Stimulated activated CD4-positive, alpha-beta T cell treated with anti-CD3 and anti-CD28 coated beads, Interleukin-1b, Interleukin-23, amount 100 ng/mL, for 4 hours (primary cell): Measurements from ENCODE around the gene ATP6V1G1.
"Not testable (repeated sequence)": the region's sequence is repeated elsewhere in the genome, so short reads cannot be mapped to it uniquely, and the experiment has no call there.

Experiments used
- DNase-seq, 2 donors: peaks; one replicate each; pipeline ENCODE4 v3.0.0-alpha.2; 2020; ENCODE audit warnings: low read depth in 2 of 2

Gene ATP6V1G1

GRCh38 chr9:114578134-114578533 lies 9.4 kb upstream of the ATP6V1G1 start:
- not testable (repeated sequence) for DNase-seq

- DNase-seq = no peak
Measured at GRCh38 chr9:114580609-114581193, 6.9 kb upstream of the ATP6V1G1 start.

DNA sequence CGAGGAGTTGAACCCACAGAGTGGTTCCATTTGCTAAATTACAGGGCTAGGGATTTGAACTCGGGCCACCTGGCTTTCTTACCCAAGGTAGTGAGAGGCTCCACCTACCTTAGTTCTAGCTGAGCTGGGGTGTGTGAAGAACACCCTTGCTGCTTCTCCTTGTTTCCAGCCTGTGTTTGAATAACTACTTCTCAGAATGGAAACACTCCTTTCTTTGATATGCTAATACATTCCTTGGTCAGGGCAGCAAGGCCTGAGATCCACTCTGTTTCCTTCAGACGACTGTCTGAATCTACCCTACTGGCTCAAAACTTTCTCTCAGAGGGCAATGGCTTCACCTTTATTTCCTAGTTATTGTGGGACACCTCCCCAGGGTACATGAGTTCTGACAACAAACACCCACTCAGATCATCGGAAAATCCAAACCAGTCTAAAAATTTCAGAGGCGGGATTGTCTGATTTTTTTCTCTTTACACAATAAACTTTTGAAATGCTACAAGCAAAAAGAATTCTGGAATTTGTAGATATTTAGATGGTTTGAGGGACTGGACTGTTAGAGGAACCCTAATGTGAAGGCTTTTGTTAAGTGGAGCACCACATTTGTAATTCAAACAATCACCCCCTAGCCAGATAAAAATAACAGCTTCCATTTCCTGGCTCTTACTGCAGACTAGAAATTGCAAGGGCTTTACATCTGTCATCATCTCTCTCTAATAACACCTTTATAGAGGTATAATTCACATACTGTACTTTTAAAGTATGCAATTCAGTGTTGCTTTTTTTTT lies 4.0 kb upstream of the ATP6V1G1 start:
- no peak for DNase-seq

DNA sequence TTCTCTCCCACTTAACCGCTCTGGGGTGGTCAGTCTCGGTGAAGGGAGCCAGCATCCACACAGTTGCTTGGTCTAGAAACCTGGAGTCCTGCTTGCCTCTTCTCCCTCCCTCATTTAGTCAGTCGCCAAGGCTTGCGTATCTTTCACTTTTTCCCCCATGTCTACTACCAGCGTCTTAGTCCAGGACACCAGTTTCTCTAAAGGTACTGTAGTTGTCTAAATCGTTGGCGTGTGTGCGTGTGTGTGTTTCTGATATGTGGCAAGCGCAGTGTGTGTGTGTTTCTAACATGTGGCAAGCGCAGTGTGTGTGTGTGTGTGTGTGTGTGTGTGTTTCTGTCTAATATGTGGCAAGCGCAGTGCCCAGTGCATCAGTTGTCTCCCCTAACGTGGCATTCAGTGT lies 641 bp downstream of the ATP6V1G1 start:
- no peak for DNase-seq

GRCh38 chr9:114588651-114589526 lies 1.3 kb downstream of the ATP6V1G1 start:
- no peak for DNase-seq

DNA sequence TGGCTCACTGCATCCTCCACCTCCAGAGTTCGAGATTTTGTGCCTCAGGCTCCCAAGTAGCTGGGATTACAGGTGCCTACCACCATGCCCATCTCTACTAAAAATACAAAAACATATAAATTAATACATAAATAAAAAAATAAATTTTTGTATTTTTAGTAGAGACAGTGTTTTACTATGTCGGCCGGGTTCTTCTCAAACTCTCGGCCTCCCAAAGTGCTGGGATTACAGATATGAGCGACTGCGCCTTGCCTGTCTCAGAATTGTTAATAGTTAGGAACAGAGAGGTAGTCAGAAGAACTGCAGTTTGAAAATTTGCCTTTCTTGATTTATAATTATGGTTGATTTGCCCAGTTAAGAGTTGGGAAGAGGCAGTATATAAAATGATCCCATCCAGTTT lies 2.8 kb downstream of the ATP6V1G1 start:
- DNase-seq = no peak

DNA sequence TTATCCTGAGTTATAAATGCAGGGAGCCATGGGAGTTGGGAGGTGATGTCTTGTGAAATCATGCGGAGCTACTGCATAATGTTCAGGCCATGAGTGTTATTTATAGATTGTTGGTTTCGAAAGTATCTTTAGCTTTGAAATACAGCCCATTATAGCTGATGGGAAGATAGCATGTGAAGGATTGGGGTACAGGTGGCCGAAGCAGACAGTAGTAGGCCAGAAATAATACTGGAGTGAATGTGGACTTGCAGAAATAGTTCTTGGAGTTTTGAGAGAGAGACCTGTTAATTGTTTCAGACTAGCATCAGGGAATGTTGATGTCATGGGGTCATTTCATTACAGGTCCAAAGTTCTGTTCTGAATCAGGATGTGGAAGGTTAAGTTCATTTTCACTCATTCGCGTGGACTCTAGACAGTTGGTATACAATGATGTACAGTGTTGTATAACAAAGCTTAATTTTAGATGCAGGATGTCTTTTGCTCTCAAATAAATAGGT lies 3.8 kb downstream of the ATP6V1G1 start:
- no peak for DNase-seq

GRCh38 chr9:114591849-114592248 lies 4.3 kb downstream of the ATP6V1G1 start:
- DNase-seq = no peak

GRCh38 chr9:114592356-114592755 lies 4.8 kb downstream of the ATP6V1G1 start:
- DNase-seq = peak in 1 of 2 donors; percentile 21

GRCh38 chr9:114594136-114594535 lies 6.6 kb downstream of the ATP6V1G1 start:
- no peak for DNase-seq

DNA sequence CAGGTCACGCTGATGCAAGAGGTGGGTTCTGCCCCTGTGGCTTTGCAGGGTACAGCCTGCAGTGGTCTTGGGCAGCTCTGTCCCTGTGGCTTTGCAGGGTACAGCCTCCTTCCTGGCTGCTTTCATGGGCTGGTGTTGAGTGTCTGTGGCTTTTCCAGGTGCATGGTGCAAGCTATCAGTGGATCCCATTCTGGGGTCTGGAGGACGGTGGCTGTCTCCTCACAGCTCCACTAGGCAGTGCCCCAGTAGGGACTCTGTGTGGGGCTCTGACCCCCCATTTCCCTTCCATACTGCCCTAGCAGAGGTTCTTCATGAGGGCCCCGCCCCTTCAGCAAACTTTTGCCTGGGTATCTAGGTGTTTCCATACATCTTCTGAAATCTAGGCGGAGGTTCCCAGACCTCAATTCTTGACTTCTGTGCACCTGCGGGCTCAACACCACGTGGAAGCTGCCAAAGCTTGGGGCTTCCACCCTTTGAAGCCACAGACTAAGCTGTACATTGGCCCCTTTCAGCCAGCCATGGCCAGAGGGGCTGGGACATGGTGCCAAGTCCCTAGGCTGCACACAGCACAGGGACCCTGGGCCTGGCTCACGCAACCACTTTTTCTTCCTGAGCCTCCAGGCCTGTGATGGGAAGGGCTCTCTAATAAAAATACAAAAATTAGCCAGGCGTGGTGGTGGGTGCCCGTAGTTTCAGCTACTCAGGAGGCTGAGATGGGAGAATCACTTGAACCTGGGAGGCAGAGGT lies 13.1 kb downstream of the ATP6V1G1 start:
- DNase-seq = not testable (repeated sequence)

GRCh38 chr9:114601787-114602186 lies 14.2 kb downstream of the ATP6V1G1 start:
- DNase-seq = not testable (repeated sequence)

DNA sequence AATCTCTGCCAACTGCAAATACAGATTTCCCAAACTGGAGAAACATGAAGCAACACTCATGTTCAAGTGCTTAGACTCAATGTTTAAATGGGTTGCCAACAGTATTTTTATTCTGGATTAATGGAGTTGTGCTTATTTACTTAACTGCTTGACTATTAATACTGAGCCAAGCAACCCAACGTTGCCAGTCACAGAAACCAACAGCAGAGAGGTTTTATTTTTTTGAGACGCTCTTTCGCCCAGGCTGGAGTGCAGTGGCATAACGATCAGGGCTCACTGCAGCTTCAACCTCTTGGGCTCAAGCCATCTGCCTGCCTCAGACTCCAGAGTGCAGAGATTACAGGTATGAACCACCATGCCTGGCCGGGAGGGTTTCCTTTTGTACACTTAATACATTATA lies 15.1 kb downstream of the ATP6V1G1 start:
- no peak for DNase-seq

- no peak for DNase-seq
Measured at GRCh38 chr9:114603248-114603647, 15.7 kb downstream of the ATP6V1G1 start.

GRCh38 chr9:114604989-114605388 lies 17.4 kb downstream of the ATP6V1G1 start:
- DNase-seq = no peak

- no peak for DNase-seq
Measured at GRCh38 chr9:114606068-114606467, 18.5 kb downstream of the ATP6V1G1 start.

DNA sequence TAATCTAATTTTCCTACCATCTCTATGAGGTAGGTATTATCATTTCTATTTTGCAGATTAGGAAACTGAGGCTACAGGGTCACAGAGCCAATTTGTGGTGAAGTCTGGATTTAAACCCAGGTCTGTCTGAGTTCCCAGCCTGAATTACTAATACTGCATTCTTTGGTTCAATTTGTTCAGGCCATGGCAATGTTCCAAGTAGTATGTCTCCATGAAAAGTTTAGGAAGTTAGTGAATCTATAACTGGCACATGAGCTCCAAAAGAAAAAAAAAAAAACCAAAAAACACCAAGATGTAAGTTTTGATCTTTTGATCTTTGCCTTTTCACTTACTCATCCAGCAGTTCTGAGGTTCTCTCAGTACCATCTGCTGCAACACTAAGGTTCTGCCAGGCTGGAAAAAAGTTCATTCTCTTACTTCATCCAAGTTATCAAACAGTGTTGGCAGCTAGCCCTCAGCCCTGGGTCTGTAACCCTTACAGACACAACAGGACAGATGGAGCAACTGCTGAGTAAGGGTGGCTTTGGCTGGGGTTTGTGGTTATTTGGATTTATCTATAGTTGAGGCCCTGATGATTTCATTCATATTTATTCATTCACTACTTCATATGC lies 19.1 kb downstream of the ATP6V1G1 start:
- no peak for DNase-seq

- no peak for DNase-seq
Measured at GRCh38 chr9:114607671-114608524, 20.3 kb downstream of the ATP6V1G1 start.

- no peak for DNase-seq
Measured at GRCh38 chr9:114608525-114608796, 20.9 kb downstream of the ATP6V1G1 start.

DNA sequence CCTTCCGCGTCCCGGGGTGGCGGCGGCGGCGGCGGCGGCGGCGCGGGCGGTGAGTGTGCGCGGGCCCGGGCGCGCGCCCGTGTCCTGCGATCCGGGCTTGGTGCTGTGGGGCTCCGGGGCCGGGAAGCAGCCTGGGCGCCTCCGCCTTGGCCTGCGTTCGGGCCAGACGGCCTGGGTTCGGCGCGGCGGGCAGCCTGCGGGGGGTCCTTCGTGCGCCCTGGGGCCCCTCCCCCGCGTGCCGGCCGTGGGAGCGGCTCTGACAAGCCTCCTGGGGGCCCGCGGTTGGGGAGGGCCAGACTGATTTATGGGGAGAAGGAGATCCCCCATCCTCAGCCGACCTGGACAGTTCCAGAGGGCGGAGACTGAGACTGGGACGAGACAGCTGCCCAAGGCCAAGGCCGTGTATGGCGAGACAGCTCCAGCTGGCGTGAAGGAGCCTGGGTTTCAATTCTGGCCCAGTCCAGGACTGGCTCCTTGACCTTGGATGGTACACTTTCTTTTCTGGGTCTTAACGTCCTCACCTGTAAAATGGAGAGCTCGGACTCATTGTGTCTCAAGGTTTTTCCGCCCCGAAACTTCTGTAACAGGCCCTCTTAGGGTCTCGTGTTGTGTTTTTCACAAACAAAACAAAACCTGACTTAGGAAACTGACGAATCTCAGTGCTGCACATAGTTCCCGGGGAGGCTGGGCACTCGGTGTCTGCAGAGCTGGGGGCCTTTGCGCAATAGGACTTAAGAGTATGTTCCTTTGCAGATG lies 24.1 kb downstream of the ATP6V1G1 start:
- peak in 1 of 2 donors; percentile 31 for DNase-seq
